ENCODE results near the gene NTM. TPM values are rescaled to one million over a fixed set of nuclear protein-coding genes. Genes with fewer than 3 reads are reported as not detected.
"Not testable (repeated sequence)": the region's sequence is repeated elsewhere in the genome, so short reads cannot be mapped to it uniquely, and the experiment has no call there.

NTM gene
- total RNA-seq, 1 donor from 2014 or later = 0.51 TPM

- DNase-seq = no peak
These were observed 926.7 kb downstream of the NTM start for GRCh38 chr11:132296946-132297610.

GRCh38 chr11:132298357-132298756 lies 927.9 kb downstream of the NTM start:
- no peak for DNase-seq

DNA sequence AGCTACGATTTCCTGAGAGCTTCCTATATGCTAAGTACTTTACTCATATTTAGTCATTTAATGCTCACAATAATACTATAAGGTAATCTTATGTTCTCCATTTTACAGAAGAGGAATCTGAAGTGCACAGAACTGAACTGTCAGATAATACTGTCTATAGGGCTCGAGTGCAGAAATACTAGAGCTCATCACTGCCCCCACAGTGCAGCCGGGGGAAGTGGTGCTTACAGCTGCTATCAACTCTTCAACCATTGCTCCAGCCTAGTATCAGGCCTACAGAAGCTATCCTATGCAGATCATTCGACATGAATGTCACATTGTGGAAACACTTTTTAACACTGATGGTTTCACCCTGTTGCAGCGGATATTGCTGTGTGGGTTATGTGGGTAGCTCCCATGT lies 929.9 kb downstream of the NTM start:
- DNase-seq = no peak

DNA sequence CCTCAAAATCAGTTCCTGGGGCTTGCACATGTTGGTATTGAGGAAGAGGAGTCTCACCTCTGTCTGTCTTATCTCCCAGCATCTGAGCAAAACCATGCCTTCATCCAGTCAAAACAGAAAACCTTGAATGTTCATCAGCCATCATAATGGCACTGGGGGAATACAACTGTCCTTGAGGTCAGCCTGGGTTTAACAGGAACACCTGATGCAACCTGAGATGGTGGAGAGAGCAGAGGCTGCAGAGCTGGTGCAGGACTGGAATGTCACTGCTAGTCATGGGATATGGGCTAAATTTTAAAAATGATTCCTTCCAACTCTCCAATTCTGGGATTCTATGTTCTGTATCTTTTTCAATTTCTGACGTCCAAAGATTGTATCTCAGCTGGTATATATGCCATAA lies 931.0 kb downstream of the NTM start:
- no peak for DNase-seq

- no peak for DNase-seq
These were observed 931.5 kb downstream of the NTM start for GRCh38 chr11:132301900-132302299.

GRCh38 chr11:132307309-132308020 lies 937.0 kb downstream of the NTM start:
- DNase-seq = no peak

DNA sequence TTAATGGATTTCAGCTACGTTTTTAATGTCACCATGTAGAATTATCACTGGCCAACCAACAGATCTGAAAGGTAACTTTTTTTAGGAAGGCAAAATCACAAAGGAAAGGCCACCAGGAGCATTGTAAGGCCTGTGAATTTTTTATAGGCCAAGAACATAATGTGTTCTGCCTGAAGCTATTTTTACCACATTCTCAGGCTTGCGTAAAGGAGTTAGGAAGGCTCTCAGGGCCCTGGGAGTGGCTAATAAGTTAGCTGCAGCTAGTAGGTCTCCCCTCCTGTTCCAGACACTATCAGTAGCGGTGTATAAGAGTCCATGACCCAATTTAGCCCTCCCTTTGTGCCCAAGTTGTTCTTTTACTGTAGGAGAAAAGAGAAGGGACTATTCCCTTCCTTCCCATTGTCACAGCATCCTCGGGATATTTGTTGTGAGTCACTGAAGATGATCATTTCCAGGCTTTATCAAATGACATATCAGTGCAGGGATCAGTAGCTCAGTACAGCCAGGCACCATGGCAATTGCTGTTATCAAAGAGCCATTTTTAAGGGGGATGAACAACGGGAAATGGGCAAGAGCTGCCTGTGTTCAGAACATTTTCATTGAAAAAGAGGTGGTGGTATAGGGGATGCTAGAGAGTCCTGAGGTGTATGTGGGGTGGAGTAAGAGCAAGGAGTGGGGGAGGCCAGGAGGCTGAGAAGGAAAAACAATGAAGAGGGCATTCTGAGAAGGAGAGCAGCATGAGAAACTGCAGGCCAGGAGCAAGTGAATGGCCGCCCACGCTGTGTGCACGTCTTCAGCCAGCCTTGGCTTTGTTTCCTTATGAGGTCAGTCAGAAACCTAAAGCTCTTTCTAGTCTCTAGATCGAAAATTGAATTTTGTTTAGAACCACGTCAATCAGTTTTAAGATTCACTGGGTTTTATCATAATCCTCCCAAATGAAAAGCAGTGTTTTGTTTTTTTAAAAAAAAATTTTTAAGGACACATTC lies 940.3 kb downstream of the NTM start:
- DNase-seq = no peak

DNA sequence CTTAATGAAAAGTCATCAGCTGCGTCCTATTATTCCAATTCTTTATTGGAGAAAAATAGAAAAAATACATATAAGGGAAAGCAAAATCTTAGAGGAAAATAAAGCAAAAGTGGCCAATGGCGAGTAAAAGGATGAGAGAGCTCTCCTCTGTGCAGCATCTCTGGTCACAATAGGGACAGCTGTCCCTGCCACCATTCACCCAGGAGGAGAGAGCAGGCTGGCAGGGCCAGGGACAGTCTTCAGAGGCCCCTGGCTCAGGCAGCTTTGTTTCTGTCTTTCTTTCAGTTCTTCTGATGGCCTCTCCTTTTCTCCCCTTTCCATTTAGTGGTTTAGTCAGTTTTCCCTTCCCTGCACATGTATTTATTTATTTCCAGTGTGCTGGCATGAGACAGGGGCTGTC lies 941.3 kb downstream of the NTM start:
- no peak for DNase-seq

- peak; percentile 2 for DNase-seq
These were observed 941.7 kb downstream of the NTM start for GRCh38 chr11:132312161-132312560.

GRCh38 chr11:132312701-132313111 lies 942.3 kb downstream of the NTM start:
- DNase-seq = no peak

GRCh38 chr11:132314911-132315455 lies 944.6 kb downstream of the NTM start:
- DNase-seq = no peak

- DNase-seq = no peak
These were observed 945.3 kb downstream of the NTM start for GRCh38 chr11:132315696-132316095.

- DNase-seq = no peak
These were observed 948.2 kb downstream of the NTM start for GRCh38 chr11:132318421-132319157.

DNA sequence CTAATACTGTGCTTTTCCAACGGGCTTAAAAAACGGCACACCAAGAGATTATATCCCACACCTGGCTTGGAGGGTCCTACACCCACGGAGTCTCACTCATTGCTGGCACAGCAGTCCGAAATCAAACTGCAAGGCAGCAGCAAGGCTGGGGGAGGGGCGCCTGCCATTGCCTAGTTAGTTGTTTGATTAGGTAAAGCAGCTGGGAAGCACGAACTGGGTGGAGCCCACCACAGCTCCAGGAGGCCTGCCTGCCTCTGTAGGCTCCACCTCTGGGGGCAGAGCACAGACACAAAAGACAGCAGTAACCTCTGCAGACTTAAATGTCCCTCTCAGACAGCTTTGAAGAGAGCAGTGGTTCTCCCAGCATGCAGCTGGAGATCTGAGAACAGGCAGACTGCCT lies 949.0 kb downstream of the NTM start:
- not testable (repeated sequence) for DNase-seq

- no peak for DNase-seq
These were observed 960.1 kb downstream of the NTM start for GRCh38 chr11:132330515-132330914.

- no peak for DNase-seq
These were observed 962.1 kb downstream of the NTM start for GRCh38 chr11:132332521-132332920.

DNA sequence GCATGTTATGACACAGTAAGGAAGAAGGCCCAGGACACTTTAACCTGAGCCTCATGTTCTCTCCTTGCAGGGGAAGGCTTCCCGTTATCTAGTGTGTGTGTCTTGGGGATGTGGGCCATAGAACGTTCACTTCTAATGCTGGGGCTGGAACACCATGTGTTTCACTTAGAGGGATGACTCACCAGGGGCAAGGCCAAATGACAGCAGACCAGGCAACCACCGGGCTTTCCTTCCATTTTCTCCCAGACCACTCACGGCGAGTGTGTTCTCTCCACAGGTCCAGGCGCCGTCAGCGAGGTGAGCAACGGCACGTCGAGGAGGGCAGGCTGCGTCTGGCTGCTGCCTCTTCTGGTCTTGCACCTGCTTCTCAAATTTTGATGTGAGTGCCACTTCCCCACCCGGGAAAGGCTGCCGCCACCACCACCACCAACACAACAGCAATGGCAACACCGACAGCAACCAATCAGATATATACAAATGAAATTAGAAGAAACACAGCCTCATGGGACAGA lies 964.4 kb downstream of the NTM start:
- DNase-seq = no peak

GRCh38 chr11:132335311-132335710 lies 964.9 kb downstream of the NTM start:
- no peak for DNase-seq

DNA sequence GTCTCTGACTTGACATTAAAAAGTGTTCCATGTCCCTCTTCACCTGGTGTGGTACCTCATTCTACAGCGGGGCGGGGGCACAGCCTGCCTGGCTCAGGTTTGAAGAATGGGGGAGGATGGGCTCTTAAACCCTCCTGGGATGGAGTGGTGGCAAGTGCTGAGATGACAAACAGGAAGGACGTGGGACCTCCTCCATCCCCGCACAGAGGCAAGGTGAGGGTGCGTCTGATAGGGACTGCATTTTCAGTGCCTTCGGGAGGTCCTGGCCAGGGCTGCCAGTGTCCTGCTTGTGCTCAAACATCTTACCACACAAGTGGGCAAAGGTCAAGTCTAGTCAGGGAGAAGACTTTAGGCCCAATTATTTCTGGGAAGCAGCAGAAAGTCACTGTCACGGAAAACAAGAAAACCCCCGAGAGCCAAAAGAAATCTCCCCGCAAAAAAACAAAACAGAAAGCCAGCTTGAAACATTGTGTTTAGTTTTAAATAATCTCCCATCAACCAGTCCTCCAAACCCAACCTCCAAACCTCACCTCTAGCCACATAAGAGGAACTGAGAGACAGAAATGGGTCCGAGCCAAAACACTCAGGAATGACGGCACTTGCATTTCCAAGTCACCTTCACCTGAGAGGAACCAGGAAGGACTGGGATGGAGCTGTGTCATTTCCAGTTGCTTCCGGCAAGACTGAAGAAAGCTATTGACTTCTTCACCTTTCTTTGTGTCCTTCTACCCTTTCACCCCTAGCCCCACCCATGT lies 966.5 kb downstream of the NTM start:
- DNase-seq = no peak

GRCh38 chr11:132337819-132338416 lies 967.5 kb downstream of the NTM start:
- no peak for DNase-seq

DNA sequence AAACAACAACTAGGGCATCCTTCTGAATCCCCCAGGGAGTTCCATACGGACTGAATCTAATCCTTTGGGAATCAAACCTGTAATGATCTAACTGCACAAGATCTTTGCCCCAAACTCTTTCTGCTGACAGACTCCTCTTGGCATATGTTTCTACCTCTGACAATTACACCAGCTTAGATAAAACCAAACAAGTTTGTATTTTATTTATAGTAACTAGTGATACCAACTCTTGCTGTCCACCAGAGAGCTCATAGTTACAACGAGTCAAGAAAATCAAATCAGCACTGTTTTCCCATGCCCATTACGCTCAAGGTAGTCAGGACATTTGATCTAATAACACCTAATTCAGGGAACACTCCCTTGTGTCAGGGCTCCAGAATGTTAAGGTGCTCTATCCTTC lies 972.0 kb downstream of the NTM start:
- DNase-seq = no peak

All from dermis blood vessel endothelial cell (primary cell).